MM.1S (cell line): ENCODE results near the gene ATP5MK.

Experiments
- DNase-seq: peaks from one replicate; pipeline ENCODE4 v3.0.0-alpha.2; 2015
- H2AFZ ChIP-seq: fragments of 300-600 bp; sonication (generic); 2 replicates; pipeline ENCODE4 v1.6.0; 2016; ENCODE audit warnings: antibody characterized with exemption, low read length
- H3F3A ChIP-seq: fragments of 300-600 bp; sonication (generic); 2 replicates; pipeline ENCODE4 v1.6.1; 2016; ENCODE audit warnings: mild to moderate bottlenecking, antibody characterized with exemption, low read length, moderate library complexity, mixed read lengths; ENCODE audit not compliant: insufficient read depth
- H3K27ac ChIP-seq: fragments of 300-600 bp; sonication (generic); 2 replicates; pipeline ENCODE4 v1.5.1; 2016; ENCODE audit warnings: mild to moderate bottlenecking, low read length
- H3K27me3 ChIP-seq: fragments of 300-600 bp; sonication (generic); replicated peaks from 2 replicates; pipeline ENCODE4 v1.6.0; 2016; ENCODE audit warnings: low read length; ENCODE audit not compliant: insufficient read depth
- H3K36me3 ChIP-seq: fragments of 300-600 bp; sonication (generic); replicated peaks from 2 replicates; pipeline ENCODE4 v1.6.1; 2016; ENCODE audit warnings: mild to moderate bottlenecking, low read length, mixed read lengths; ENCODE audit not compliant: insufficient read depth
- H3K4me1 ChIP-seq: fragments of 300-600 bp; sonication (generic); 2 replicates; pipeline ENCODE4 v1.6.1; 2016; ENCODE audit warnings: low read length, mixed read lengths
- H3K4me2 ChIP-seq: fragments of 300-600 bp; sonication (generic); 2 replicates; pipeline ENCODE4 v1.6.0; 2016; ENCODE audit warnings: low read depth, low read length
- H3K4me3 ChIP-seq: fragments of 300-600 bp; sonication (generic); 2 replicates; pipeline ENCODE4 v1.5.1; 2016; ENCODE audit warnings: low read length, mixed read lengths
- H3K79me2 ChIP-seq: fragments of 300-600 bp; sonication (generic); 2 replicates; pipeline ENCODE4 v1.6.1; 2016; ENCODE audit warnings: mixed run types, low read length, mixed read lengths
- H3K9ac ChIP-seq: fragments of 300-600 bp; sonication (generic); 2 replicates; pipeline ENCODE4 v1.6.1; 2016; ENCODE audit warnings: low read length, mixed read lengths
- H3K9me2 ChIP-seq: fragments of 300-600 bp; sonication (generic); replicated peaks from 2 replicates; pipeline ENCODE4 v1.6.1; 2016; ENCODE audit warnings: mild to moderate bottlenecking, low read length, mixed read lengths; ENCODE audit not compliant: insufficient read depth
- H3K9me3 ChIP-seq: fragments of 300-600 bp; sonication (generic); replicated peaks from 2 replicates; pipeline ENCODE4 v1.6.1; 2016; ENCODE audit warnings: mild to moderate bottlenecking, low read length, mixed read lengths; ENCODE audit not compliant: insufficient read depth
- H4K20me1 ChIP-seq: fragments of 300-600 bp; sonication (generic); 2 replicates; pipeline ENCODE4 v1.6.1; 2016; ENCODE audit warnings: mild to moderate bottlenecking, low read length, moderate library complexity, mixed read lengths; ENCODE audit not compliant: insufficient read depth
- CTCF ChIP-seq: fragments of 300-600 bp; sonication (generic); IDR thresholded peaks from 2 replicates; pipeline ENCODE4 v1.5.1; 2016; ENCODE audit warnings: antibody characterized with exemption, low read length, mixed read lengths
- EZH2 ChIP-seq: fragments of 300-600 bp; sonication (generic); optimal IDR thresholded peaks from 2 replicates; pipeline ENCODE3; 2017; ENCODE audit warnings: low read depth, mild to moderate bottlenecking, antibody characterized with exemption, low read length, mixed read lengths
- EZH2phosphoT487 ChIP-seq: fragments of 300-600 bp; sonication (generic); IDR thresholded peaks from 2 replicates; pipeline ENCODE4 v1.6.1; 2018; ENCODE audit warnings: antibody characterized with exemption, low read length

Gene ATP5MK

GRCh38 chr10:103396789-103397087 is 463 bp upstream of the ATP5MK start:
- Histone ChIP-seq H3K9ac (peak overlapping the region; percentile 84), H3K36me3 (peaks cover 5% of the 10 kb centered on the region), H3K4me3 (peak overlapping the region; percentile 89), H3K9me3 (no peaks in the 10 kb centered on the region), H2AFZ (peak overlapping the region; percentile 67), H3K4me1 (peaks cover 18% of the 10 kb centered on the region), H3K9me2 (no peaks in the 10 kb centered on the region), H3F3A (peaks cover 8% of the 10 kb centered on the region), H3K27ac (peak overlapping the region; percentile 62; the same call in 1 of the 2 replicates), H4K20me1 (0 out of 2 replicates have a peak, but pooled peaks cover 2% of the 10 kb centered on the region), H3K4me2 (peak overlapping the region; percentile 93), H3K27me3 (no peaks in the 10 kb centered on the region), H3K79me2 (peaks cover 88% of the 10 kb centered on the region)
- TF ChIP-seq EZH2phosphoT487 (no peak), CTCF (no peak), EZH2 (no peak)
- no peak for DNase-seq

GRCh38 chr10:103395754-103396066 is 565 bp downstream of the ATP5MK start:
- Histone ChIP-seq H3K9ac (peak overlapping the region; percentile 84), H3K9me3 (no peaks in the 10 kb centered on the region), H3K36me3 (peaks cover 2% of the 10 kb centered on the region), H3K79me2 (peaks cover 91% of the 10 kb centered on the region), H3K4me3 (peak overlapping the region; percentile 89), H3F3A (peaks cover 8% of the 10 kb centered on the region), H3K4me2 (peak overlapping the region; percentile 85), H3K27me3 (no peaks in the 10 kb centered on the region), H3K9me2 (no peaks in the 10 kb centered on the region), H4K20me1 (0 out of 2 replicates have a peak, but pooled peaks cover 2% of the 10 kb centered on the region), H3K4me1 (peaks cover 18% of the 10 kb centered on the region), H2AFZ (peak overlapping the region; percentile 69), H3K27ac (peak overlapping the region; percentile 55; the same call in 1 of the 2 replicates)
- no peak for TF ChIP-seq EZH2
- no peak for TF ChIP-seq EZH2phosphoT487
- no peak for TF ChIP-seq CTCF
- peak; percentile 16 for DNase-seq

- Histone ChIP-seq H3K9ac (no peak overlapping the region), H3K4me3 (no peak overlapping the region), H3K27me3 (no peaks in the 10 kb centered on the region), H3K79me2 (peaks cover 82% of the 10 kb centered on the region), H3K27ac (no peak overlapping the region), H3K9me3 (no peaks in the 10 kb centered on the region), H3K9me2 (no peaks in the 10 kb centered on the region), H4K20me1 (0 out of 2 replicates have a peak, but pooled peaks cover 2% of the 10 kb centered on the region), H3K4me1 (peaks cover 18% of the 10 kb centered on the region), H2AFZ (no peak overlapping the region), H3F3A (peaks cover 8% of the 10 kb centered on the region), H3K4me2 (no peak overlapping the region), H3K36me3 (peaks cover 2% of the 10 kb centered on the region)
- DNase-seq = no peak
- TF ChIP-seq CTCF = no peak
- TF ChIP-seq EZH2phosphoT487 = no peak
- TF ChIP-seq EZH2 = no peak
Observed at GRCh38 chr10:103394180-103394579, 2.1 kb downstream of the ATP5MK start.
